ENCODE data around the gene LENEP.

The LENEP gene

GRCh38 chr1:154954541-154954940 lies 38.8 kb upstream of the LENEP start:
- H3K27me3 ChIP-seq (ENCODE audit: insufficient read depth, low read length) = no peaks in the 10 kb centered on the region
- H2AFZ ChIP-seq (ENCODE audit: low read length, unreplicated experiment) = no peak overlapping the region
- peaks cover 13% of the 10 kb centered on the region for H3K4me1 ChIP-seq (ENCODE audit: control insufficient read depth, insufficient read depth, low read length, unreplicated experiment)
- no peaks in the 10 kb centered on the region for H3K79me2 ChIP-seq (ENCODE audit: control insufficient read depth, insufficient read depth, low read length, unreplicated experiment)
- H3K4me3 ChIP-seq (ENCODE audit: low read depth, low read length) = no peak overlapping the region
- H3K27ac ChIP-seq (ENCODE audit: low read depth, low read length) = no peak overlapping the region
- no peaks in the 10 kb centered on the region for H3K36me3 ChIP-seq (ENCODE audit: insufficient read depth, low read length)

- Histone ChIP-seq H2AFZ (ENCODE audit: low read length, unreplicated experiment) (peak overlapping the region; percentile 54), H3K27me3 (ENCODE audit: insufficient read depth, low read length) (no peaks in the 10 kb centered on the region), H3K4me1 (ENCODE audit: control insufficient read depth, insufficient read depth, low read length, unreplicated experiment) (peaks cover 13% of the 10 kb centered on the region), H3K4me3 (ENCODE audit: low read depth, low read length) (peak overlapping the region; percentile 83), H3K27ac (ENCODE audit: low read depth, low read length) (peak overlapping the region; percentile 86), H3K79me2 (ENCODE audit: control insufficient read depth, insufficient read depth, low read length, unreplicated experiment) (no peaks in the 10 kb centered on the region), H3K36me3 (ENCODE audit: insufficient read depth, low read length) (no peaks in the 10 kb centered on the region)
These were observed 38.2 kb upstream of the LENEP start for GRCh38 chr1:154955039-154955717.

- peak within 1 kb of the TSS; percentile 54 for H2AFZ ChIP-seq (ENCODE audit: low read length, unreplicated experiment)
- H3K4me1 ChIP-seq (ENCODE audit: control insufficient read depth, insufficient read depth, low read length, unreplicated experiment) = peaks cover 16% of the 10 kb centered on the region
- no peaks in the 10 kb centered on the region for H3K27me3 ChIP-seq (ENCODE audit: insufficient read depth, low read length)
- H3K27ac ChIP-seq (ENCODE audit: low read depth, low read length) = peak within 1 kb of the TSS; percentile 86
- no peaks in the 10 kb centered on the region for H3K36me3 ChIP-seq (ENCODE audit: insufficient read depth, low read length)
- peaks cover 6% of the 10 kb centered on the region for H3K79me2 ChIP-seq (ENCODE audit: control insufficient read depth, insufficient read depth, low read length, unreplicated experiment)
- peak within 1 kb of the TSS; percentile 83 for H3K4me3 ChIP-seq (ENCODE audit: low read depth, low read length)
These were observed 37.5 kb upstream of the LENEP start, which contains the start of gene PBXIP1 for GRCh38 chr1:154955718-154956543. PBXIP1 (minus strand) TSS chr1:154956099; CDS start chr1:154953721, 2,378 bp downstream.

- Histone ChIP-seq H3K4me3 (ENCODE audit: low read depth, low read length) (peak overlapping the region; percentile 83), H3K4me1 (ENCODE audit: control insufficient read depth, insufficient read depth, low read length, unreplicated experiment) (peaks cover 16% of the 10 kb centered on the region), H3K79me2 (ENCODE audit: control insufficient read depth, insufficient read depth, low read length, unreplicated experiment) (peaks cover 8% of the 10 kb centered on the region), H3K27me3 (ENCODE audit: insufficient read depth, low read length) (no peaks in the 10 kb centered on the region), H3K27ac (ENCODE audit: low read depth, low read length) (peak overlapping the region; percentile 1; the same call in 1 of the 2 replicates), H2AFZ (ENCODE audit: low read length, unreplicated experiment) (peak overlapping the region; percentile 6), H3K36me3 (ENCODE audit: insufficient read depth, low read length) (no peaks in the 10 kb centered on the region)
These were observed 36.8 kb upstream of the LENEP start for GRCh38 chr1:154956544-154956941.

GRCh38 chr1:154957091-154957657 lies 36.2 kb upstream of the LENEP start:
- no peaks in the 10 kb centered on the region for H3K36me3 ChIP-seq (ENCODE audit: insufficient read depth, low read length)
- H2AFZ ChIP-seq (ENCODE audit: low read length, unreplicated experiment) = no peak overlapping the region
- H3K4me3 ChIP-seq (ENCODE audit: low read depth, low read length) = no peak overlapping the region
- peaks cover 8% of the 10 kb centered on the region for H3K79me2 ChIP-seq (ENCODE audit: control insufficient read depth, insufficient read depth, low read length, unreplicated experiment)
- no peaks in the 10 kb centered on the region for H3K27me3 ChIP-seq (ENCODE audit: insufficient read depth, low read length)
- peak overlapping the region; percentile 1; the same call in 1 of the 2 replicates for H3K27ac ChIP-seq (ENCODE audit: low read depth, low read length)
- H3K4me1 ChIP-seq (ENCODE audit: control insufficient read depth, insufficient read depth, low read length, unreplicated experiment) = peaks cover 17% of the 10 kb centered on the region

- H2AFZ ChIP-seq (ENCODE audit: low read length, unreplicated experiment) = no peak overlapping the region
- peaks cover 8% of the 10 kb centered on the region for H3K79me2 ChIP-seq (ENCODE audit: control insufficient read depth, insufficient read depth, low read length, unreplicated experiment)
- H3K27ac ChIP-seq (ENCODE audit: low read depth, low read length) = no peak overlapping the region
- no peaks in the 10 kb centered on the region for H3K27me3 ChIP-seq (ENCODE audit: insufficient read depth, low read length)
- no peaks in the 10 kb centered on the region for H3K36me3 ChIP-seq (ENCODE audit: insufficient read depth, low read length)
- peaks cover 26% of the 10 kb centered on the region for H3K4me1 ChIP-seq (ENCODE audit: control insufficient read depth, insufficient read depth, low read length, unreplicated experiment)
- H3K4me3 ChIP-seq (ENCODE audit: low read depth, low read length) = no peak overlapping the region
These were observed 35.4 kb upstream of the LENEP start for GRCh38 chr1:154958036-154958435.

- Histone ChIP-seq H3K4me1 (ENCODE audit: control insufficient read depth, insufficient read depth, low read length, unreplicated experiment) (peaks cover 33% of the 10 kb centered on the region), H3K4me3 (ENCODE audit: low read depth, low read length) (no peak overlapping the region), H2AFZ (ENCODE audit: low read length, unreplicated experiment) (no peak overlapping the region), H3K36me3 (ENCODE audit: insufficient read depth, low read length) (no peaks in the 10 kb centered on the region), H3K27me3 (ENCODE audit: insufficient read depth, low read length) (no peaks in the 10 kb centered on the region), H3K27ac (ENCODE audit: low read depth, low read length) (no peak overlapping the region), H3K79me2 (ENCODE audit: control insufficient read depth, insufficient read depth, low read length, unreplicated experiment) (peaks cover 8% of the 10 kb centered on the region)
These were observed 34.5 kb upstream of the LENEP start for GRCh38 chr1:154958681-154959425.

GRCh38 chr1:154959426-154959780 lies 34.0 kb upstream of the LENEP start:
- H3K36me3 ChIP-seq (ENCODE audit: insufficient read depth, low read length) = no peaks in the 10 kb centered on the region
- no peak overlapping the region for H3K27ac ChIP-seq (ENCODE audit: low read depth, low read length)
- no peaks in the 10 kb centered on the region for H3K27me3 ChIP-seq (ENCODE audit: insufficient read depth, low read length)
- H3K4me1 ChIP-seq (ENCODE audit: control insufficient read depth, insufficient read depth, low read length, unreplicated experiment) = peaks cover 35% of the 10 kb centered on the region
- no peak overlapping the region for H3K4me3 ChIP-seq (ENCODE audit: low read depth, low read length)
- H2AFZ ChIP-seq (ENCODE audit: low read length, unreplicated experiment) = no peak overlapping the region
- H3K79me2 ChIP-seq (ENCODE audit: control insufficient read depth, insufficient read depth, low read length, unreplicated experiment) = peaks cover 8% of the 10 kb centered on the region

- H3K27ac ChIP-seq (ENCODE audit: low read depth, low read length) = peak overlapping the region; percentile 80; the same call in 1 of the 2 replicates
- H3K79me2 ChIP-seq (ENCODE audit: control insufficient read depth, insufficient read depth, low read length, unreplicated experiment) = peaks cover 8% of the 10 kb centered on the region
- no peak overlapping the region for H2AFZ ChIP-seq (ENCODE audit: low read length, unreplicated experiment)
- peak overlapping the region; percentile 83 for H3K4me3 ChIP-seq (ENCODE audit: low read depth, low read length)
- peaks cover 3% of the 10 kb centered on the region; the same call in 1 of the 2 replicates for H3K36me3 ChIP-seq (ENCODE audit: insufficient read depth, low read length)
- no peaks in the 10 kb centered on the region for H3K27me3 ChIP-seq (ENCODE audit: insufficient read depth, low read length)
- peaks cover 34% of the 10 kb centered on the region for H3K4me1 ChIP-seq (ENCODE audit: control insufficient read depth, insufficient read depth, low read length, unreplicated experiment)
These were observed 32.8 kb upstream of the LENEP start for GRCh38 chr1:154960446-154961136.

Measured in ACC112 (cell line).